GM21723 (cell line): ENCODE results near the gene CD4.
A peak's percentile ranks its signal among the peaks of the same experiment; 100 is the strongest.

Experiments
- ATAC-seq: cut with Tn5 transposase; IDR thresholded peaks from one replicate; pipeline ENCODE4 v1.9.1; 2021; ENCODE audit warnings: mild to moderate bottlenecking, moderate library complexity; ENCODE audit not compliant: unreplicated experiment

CD4 gene

DNA sequence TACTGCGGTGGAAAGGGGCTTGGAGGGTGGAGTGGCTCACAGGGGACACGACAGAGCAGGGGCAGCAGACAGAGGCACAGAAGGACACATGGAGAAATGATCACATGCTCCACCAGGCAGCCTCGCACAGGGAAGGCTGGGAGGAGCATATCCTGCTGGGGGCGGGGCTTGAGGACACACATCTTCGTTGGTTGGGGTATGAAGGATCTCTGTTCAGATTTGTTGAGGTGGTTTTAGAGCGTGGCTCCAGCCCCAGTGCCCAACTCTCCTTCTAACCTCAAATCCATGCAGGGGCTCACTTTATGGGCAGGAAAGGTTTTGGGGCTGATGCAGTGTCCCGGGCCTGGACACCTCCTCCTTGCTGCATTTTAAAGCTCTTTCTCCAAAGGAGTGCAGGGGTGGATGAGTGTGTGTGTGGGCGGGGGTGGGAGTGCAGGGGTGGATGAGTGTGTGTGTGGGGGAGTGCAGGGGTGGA lies 38.1 kb downstream of the CD4 start:
- no peak for ATAC-seq

DNA sequence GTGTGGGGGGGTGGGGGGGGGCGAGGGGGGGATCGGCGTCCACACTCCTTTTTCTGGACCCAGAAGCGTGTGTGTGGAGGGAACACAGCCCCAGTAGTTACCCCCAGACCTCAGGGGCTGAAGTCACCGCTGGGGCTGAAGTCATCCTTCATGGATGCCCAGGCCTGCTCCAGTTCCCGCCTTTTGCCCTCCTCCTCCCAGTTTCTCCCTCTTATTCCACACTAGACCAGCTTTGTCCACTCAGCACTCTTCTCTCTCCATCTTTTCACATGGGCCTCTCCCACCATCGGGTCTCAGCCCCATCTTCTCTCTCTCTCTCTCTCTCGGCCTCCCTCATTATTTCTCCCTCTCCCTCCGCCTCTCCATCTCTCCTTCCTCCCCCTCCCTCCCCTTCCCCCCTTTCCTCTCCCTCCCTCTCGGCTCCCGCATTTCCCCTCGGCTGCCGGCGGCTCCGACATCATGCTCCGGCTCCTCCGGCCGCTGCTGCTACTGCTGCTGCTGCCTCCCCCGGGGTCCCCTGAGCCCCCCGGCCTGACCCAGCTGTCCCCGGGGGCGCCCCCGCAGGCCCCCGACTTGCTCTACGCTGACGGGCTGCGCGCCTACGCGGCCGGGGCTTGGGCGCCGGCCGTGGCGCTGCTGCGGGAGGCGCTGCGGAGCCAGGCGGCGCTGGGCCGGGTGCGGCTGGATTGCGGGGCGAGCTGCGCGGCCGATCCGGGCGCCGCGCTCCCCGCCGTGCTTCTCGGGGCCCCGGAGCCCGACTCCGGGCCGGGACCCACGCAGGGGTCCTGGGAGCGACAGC lies 38.9 kb downstream of the CD4 start, which contains the start of gene P3H3:
Gene P3H3, plus strand, starts transcription at position 426 of the 799 bp plus-strand sequence. Its CDS starts 34 bp downstream, at position 460.
- no peak for ATAC-seq

DNA sequence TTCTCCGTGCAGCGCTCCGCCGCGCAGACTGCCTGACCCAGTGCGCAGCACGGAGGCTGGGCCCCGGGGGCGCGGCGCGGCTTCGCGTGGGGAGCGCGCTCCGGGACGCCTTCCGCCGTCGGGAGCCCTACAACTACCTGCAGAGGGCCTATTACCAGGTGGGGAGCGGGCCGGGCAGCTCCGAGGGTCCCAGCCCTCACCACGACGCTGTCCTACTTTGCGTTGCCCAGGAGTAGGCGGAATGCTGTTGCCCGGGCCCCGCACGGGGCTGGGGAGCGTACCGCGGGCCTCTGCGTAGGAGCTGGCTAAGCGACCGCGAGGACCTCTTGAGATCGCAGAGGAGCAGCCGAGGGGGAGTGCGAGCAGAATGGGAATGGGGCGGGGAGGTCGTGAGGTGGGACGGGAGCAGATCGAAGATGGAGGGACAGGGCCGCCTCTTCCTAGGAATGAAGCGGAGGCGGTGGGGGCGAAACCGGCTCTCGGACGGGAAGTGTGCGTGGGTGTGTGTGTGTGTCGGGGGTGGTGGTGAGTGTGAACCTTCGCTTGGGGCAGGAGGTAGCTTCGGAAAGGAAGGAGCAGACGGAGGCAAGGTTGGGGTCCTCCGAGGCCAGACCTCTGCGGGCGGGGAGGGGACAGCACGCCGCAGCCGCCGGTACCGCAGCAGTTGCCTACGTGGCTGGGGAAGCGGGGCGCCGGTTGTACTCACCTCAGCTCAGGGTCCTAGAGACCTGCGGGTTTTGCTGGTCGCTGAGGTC lies 39.6 kb downstream of the CD4 start:
- ATAC-seq = no peak

DNA sequence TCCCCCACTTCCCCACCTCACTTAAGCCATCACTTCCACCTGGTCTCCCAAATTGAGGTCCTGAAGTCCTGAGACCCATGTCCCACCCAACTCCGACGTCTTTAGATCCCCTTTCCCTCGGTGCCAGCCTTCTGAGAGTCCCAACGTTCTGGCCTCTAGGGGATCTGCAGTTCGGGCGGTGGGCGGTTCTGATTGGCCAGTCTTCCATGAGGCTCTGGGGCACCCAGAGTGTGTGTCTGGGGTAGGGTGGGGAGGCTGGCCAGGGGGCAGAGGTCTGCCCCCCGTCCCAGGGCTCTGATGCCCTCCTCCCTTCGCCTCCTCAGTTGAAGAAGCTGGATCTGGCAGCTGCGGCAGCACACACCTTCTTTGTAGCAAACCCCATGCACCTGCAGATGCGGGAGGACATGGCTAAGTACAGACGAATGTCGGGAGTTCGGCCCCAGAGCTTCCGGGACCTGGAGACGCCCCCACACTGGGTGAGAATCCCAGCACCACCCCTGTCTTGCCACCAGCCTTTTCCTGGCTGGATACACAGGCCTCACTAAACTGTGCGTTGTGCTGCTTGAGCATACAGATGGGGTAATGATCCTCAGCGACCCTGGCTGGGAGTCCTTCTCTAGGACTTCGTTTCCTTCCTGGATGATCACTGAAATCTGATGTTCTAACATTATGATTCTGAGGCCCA lies 40.4 kb downstream of the CD4 start:
- no peak for ATAC-seq

- no peak for ATAC-seq
Observed at GRCh38 chr12:6830286-6830890, 41.1 kb downstream of the CD4 start.

GRCh38 chr12:6830999-6831398 lies 41.7 kb downstream of the CD4 start:
- no peak for ATAC-seq

DNA sequence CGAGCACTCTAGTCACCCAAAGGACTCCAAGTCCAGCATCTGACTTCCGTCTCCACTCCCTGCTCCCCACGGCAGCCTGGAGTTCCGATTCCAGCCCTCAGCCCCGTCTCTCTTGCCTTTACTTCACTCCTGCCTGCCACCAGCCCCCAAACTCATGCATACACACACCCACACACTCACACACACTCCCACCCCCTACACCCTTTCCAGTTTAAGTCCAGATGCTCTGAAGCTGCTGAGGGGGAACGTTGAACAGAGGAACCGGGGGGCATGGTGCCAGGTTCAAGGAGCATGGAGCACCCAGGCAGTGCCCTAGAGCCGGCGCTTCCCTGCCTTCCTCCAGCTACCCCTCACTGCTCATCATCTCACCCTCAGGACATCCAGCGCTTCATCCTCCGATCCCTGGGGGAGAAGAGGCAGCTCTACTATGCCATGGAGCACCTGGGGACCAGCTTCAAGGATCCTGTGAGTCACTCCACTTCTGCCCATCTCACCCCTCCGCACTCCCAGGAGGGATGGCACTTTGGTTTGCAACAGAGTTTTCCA lies 42.2 kb downstream of the CD4 start:
- ATAC-seq = no peak

DNA sequence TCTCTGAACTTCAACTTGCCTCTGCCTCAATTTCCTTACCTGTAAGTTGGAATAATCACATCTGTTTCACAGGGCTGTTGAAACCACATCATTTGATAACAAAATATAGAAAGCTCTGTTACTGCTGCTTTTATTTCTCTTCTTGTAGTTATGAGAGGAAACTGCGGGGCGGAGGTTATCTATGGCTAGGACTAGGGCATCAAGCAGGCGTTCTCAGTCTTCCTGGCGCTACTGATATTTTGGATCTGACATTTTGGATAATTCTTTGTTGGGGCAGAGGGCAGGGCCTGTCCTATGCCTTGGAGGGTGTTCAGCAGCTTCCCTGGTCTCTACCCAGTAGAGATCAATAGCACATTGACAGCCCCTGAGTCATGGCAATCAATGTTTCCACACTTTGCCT lies 42.8 kb downstream of the CD4 start:
- ATAC-seq = no peak

DNA sequence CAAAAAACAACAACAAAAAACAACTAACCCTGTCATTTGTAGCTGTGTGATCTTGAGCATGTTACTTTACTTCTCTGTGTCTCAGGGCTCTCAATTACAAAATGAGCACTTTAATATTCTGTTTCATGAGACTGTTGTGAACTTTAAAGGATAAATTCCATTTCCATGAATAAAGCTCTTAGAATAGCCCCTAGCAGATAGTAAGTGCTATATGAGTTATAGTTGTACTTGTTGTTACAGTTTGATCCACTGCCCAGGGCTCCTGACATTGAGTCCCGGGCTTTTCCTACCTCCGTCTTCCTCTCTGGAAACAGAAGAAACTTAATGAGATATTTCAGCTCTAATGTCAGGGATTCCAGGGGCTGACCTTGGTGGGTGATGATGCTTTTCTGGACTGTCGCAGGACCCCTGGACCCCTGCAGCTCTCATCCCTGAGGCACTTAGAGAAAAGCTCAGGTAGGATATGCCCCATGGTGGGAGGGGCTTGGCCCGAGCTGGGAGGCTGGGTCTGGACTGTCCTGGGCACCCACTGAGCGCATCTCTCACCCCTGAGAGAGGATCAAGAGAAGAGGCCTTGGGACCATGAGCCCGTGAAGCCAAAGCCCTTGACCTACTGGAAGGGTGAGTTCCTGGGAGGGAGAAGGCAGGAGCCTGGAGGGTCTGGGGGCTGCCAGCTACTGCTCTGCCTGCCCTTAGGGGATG lies 44.0 kb downstream of the CD4 start:
- no peak for ATAC-seq

DNA sequence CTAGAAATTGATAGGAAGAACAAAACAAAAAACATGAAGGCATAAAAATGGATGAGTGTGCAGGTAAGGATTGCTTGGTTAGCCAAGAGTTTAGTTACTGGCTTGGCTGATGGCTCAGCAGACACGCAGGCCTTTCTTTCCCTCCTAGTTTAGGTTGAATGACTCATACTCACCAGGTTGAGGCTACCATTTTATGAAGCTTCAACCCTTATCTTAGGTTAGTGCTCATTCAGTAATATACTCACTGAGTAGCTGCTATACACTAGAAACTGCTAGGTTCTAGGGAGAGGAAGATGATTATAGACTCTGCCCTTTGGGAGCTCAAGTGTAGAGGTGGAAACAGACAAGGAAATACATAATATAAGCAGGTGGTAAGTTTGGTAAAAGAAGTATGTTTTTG lies 44.9 kb downstream of the CD4 start:
- no peak for ATAC-seq

DNA sequence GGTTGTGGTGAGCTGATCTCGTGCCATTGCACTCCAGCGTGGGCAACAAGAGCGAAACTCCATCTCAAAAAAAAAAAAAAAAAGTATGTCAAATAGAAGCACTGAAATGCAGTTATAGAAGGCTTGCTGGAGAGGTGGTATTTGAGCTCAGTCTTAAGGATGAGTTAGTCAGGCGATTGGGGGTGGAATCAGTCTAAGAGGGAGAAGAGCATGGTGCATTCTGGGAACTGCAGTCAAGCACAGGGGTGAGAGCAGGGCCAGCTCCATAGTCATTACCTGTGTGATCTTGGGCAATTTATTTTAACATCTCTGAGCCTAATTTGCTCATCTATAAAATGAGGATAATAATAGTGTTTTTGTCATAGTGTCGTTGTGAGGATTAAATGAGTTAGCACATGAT lies 45.5 kb downstream of the CD4 start:
- no peak for ATAC-seq

- no peak for ATAC-seq
Observed at GRCh38 chr12:6836851-6837250, 47.5 kb downstream of the CD4 start.

DNA sequence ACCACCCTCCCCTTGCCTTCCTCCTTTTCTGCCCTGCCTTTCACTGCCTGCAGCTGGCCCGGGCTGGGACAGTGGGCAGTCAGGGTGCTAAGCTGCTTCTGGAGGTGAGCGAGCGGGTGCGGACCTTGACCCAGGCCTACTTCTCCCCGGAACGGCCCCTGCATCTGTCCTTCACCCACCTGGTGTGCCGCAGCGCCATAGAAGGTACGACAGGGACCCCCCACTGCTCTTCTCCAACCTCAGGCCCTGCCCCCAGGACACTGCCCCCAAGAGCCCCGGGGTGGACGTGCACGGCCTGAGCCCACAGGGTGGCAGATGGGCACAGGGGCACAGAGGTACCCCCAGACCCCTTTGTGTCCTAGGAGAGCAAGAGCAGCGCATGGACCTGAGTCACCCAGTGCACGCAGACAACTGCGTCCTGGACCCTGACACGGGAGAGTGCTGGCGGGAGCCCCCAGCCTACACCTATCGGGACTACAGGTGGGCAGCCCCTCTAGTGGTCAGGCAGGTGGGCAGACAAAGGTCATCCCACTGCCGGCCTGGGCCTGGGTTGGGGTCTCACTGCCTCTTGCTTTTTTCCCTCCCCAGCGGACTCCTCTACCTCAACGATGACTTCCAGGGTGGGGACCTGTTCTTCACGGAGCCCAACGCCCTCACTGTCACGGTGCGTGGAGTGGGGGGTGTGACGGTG lies 48.2 kb downstream of the CD4 start:
- ATAC-seq = no peak

- ATAC-seq = no peak
Observed at GRCh38 chr12:6838854-6839253, 49.5 kb downstream of the CD4 start.

- ATAC-seq = peak; percentile 85
Observed at GRCh38 chr12:6839482-6840201, 50.3 kb downstream of the CD4 start.

DNA sequence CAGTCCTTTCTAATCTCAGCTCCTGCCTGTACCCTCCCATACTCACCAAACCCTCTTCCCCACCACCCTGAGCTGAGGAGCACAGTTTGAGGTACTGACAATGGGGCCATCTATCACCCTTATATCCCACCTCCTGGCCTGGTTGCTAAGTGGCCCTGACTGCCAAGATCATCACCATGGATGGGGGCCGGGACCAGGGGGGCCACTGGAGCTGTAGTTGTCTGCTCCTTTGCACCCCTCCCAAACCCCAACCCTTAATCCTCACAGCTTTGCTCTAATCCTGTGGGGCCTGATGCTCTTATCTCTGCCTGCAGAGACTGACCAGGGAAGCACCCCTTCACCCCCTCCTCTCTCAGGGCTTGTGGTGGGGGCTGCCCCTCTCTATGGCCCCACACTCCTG lies 51.0 kb downstream of the CD4 start:
- no peak for ATAC-seq

GRCh38 chr12:6840761-6841515 lies 51.6 kb downstream of the CD4 start, which contains the start of gene GNB3:
GNB3 (plus strand) TSS chr12:6840925; CDS start chr12:6841288, 363 bp downstream.
- no peak for ATAC-seq

DNA sequence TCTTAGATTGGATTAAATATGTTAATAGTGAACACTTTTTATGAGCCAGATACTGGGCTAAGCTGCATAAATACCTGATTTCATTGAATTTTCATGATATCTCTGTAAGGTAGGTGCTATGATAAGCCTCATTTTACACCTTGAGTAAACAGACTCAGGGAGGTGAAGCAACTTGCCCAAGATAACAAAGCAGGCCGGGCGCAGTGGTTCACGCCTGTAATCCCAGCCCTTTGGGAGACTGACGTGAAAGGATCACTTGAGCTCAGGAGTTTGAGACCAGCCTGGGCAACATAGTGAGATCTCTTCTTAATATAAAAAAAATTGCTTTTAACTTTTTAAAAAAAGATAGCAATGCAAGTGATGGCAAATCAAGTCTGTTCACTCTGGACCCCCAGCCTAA lies 52.7 kb downstream of the CD4 start:
- no peak for ATAC-seq
